Lower leg skin (tissue), 3 donors: ENCODE data around the gene COL18A1.

Experiments used
- CTCF ChIP-seq, 3 donors: fragments of 450-650 bp; IDR thresholded peaks; one replicate each; pipeline ENCODE4 v1.5.1; 2016; ENCODE audit warnings: antibody characterized with exemption in 3 of 3, mild to moderate bottlenecking in 3 of 3, moderate library complexity in 2 of 3
- POLR2A ChIP-seq, 2 donors: fragments of 450-650 bp; IDR thresholded peaks; one replicate each; pipeline ENCODE4 v1.6.1; 2016 to 2017; ENCODE audit warnings: antibody characterized with exemption in 2 of 2, mild to moderate bottlenecking in 1 of 2, moderate library complexity in 1 of 2

GRCh38 chr21:45386336-45386727 lies 18.6 kb upstream of the COL18A1 start:
- no peak for TF ChIP-seq CTCF (IDR thresholded peaks at IDR 0.05)
- TF ChIP-seq POLR2A (IDR thresholded peaks at IDR 0.05): no peak
